NCI-H1092 treated with DMSO at 0.1 percent for 48 hours (cell line): ENCODE data around the gene OR7E24.
"Not testable (repeated sequence)": the region's sequence is repeated elsewhere in the genome, so short reads cannot be mapped to it uniquely, and the experiment has no call there.

Experiments used
- DNase-seq: peaks from one replicate; lab custom pipeline; 2025; lab: John Stamatoyannopoulos, UW

Gene OR7E24

DNA sequence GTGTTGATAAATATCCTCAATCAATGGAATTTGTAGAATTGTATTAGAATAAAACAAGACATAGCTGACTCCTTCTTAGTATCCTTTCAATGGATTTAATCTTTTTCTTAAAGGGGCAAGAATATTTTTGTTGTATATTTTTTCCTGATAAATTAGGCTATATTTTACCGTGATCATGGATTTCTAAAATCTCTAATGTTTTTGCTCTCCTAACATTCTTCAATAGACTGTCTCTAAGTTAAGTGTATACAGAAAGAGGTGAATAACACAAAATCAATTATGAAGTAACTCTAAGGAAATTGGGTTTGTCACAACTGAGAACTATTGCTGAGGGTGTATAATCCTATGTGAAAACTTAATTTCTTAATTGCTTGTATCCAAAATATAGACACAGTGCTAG lies at the start of gene OR7E24:
Gene OR7E24, plus strand, starts transcription at position 301 of the 400 bp plus-strand sequence. CDS start 114 bp downstream, outside the sequence.
- DNase-seq = no peak

GRCh38 chr19:9205501-9206113 lies 45.1 kb upstream of the OR7E24 start:
- DNase-seq = peak; percentile 40

GRCh38 chr19:9219489-9219888 lies 31.2 kb upstream of the OR7E24 start, which contains the start of gene OR7D4:
OR7D4 (minus strand) TSS chr19:9219589; CDS start chr19:9214837, 4,752 bp downstream.
- DNase-seq = no peak

- DNase-seq = no peak
Measured at GRCh38 chr19:9251236-9251635, 506 bp downstream of the OR7E24 start.

- not testable (repeated sequence) for DNase-seq
Measured at GRCh38 chr19:9283485-9283884, 32.8 kb downstream of the OR7E24 start.

DNA sequence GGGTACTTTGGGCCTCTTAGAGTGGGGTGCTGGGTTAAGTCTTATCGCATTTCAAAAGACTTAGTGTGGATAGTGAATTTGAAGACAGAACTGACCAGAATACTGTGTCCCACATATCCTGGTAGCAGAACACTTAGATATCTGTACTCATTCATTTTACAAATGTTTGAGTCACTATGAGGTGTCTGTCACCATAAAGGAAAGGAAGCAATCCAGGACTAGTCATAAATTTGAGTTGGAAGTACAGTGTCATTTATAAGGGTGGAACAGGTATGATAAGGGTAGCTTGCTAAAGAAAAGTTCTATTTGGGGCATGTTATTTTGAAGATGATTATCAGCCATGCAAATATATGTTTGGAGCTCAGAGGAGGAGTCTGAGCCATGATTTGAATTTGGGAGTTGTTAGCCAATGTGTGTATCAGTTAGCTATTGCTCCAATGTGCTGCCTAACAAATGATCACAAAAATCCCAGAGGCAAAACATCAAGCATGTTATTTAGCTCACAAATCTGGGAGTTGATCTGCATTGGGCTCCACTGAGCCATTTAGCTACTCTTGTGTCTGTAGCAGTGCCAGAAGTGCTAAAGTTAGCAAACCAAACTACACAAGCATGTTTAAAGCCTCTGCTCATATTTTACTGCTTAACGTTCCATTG lies 38.6 kb downstream of the OR7E24 start:
- no peak for DNase-seq

DNA sequence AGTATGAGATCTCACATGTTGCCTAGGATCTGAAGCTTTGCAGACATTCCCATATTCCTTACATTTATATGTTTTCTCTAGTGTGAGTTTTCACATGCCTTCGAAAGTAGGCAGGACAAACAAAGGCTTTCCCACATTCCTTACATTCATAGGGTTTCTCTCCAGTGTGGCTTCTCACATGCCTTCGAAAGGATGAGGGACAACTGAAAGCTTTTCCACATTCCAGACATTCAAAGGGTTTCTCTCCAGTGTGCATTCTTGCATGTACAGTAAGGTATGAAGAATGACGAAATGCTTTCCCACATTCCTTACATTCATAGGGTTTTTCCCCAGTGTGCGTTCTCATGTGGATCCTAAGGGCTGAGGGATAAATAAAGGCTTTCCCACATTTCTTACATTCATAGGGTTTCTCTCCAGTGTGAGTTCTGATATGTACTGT lies 44.7 kb downstream of the OR7E24 start:
- no peak for DNase-seq

- no peak for DNase-seq
Measured at GRCh38 chr19:9296336-9296735, 45.6 kb downstream of the OR7E24 start.
